ENCODE data around the gene HOXC6. TPM values are rescaled to one million over a fixed set of nuclear protein-coding genes. Genes with fewer than 3 reads are reported as not detected.

The HOXC6 gene
- total and polyA plus RNA-seq, 9 of the 15 experiments (the other 6 are each of a cell fraction or from before 2014, with no cell fraction given) = 0.06 to 4.0 (median 1.4) TPM

DNA sequence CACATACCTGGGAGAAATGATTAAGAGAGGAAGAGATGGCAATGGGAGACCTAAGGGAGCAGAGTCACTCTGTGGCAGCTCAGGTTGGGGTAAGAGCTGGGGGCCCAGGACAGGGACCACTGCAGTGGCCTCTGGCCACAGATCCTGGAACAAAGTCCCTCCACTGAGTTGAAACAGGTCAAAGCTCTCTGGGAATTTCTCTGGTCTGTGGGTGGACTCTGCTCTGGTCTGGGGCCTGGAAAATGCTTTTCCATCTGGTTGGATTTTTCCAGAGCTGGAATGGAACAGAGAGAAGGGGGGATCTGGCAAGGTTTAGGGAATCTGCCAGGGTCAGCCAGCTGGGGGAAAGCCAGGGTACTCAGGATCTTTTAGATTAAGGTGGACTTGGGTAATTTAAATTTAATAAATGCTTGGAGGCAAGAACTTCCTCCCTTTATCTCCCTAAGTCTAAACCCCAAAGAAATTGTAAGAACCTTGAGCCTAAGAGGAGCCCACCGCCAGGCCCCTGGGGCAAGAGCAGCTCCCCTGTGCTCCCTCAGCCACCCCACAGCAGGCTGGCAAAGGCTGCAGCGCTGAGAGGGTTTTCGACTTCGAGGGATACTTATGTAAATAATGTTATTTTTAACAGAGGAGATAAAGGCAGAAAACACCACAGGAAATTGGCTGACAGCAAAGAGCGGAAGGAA is 39.6 kb upstream of the HOXC6 start:
- no peak for FAIRE-seq
- no TSS peak for BruUV-seq (replicated peaks)
- Histone ChIP-seq H3K9me3 (replicated peaks; ENCODE audit: control insufficient read depth, insufficient read depth, low read depth, low read length) (no peaks in the 10 kb centered on the region), H3K36me3 (ENCODE audit: control insufficient read depth, insufficient read depth, low read length) (no peaks in the 10 kb centered on the region), H3K4me2 (ENCODE audit: insufficient read depth, low read length) (peak overlapping the region; percentile 59), H3K9ac (ENCODE audit: insufficient read depth in 1 of 2, low read depth in 2 of 2, low read length in 2 of 2) (peak overlapping the region in 1 of 2 experiments; percentile 45; a peak in 1 of 4 replicates), H3K27me3 (ENCODE audit: control insufficient read depth in 2 of 2, insufficient read depth in 2 of 2, low read length in 2 of 2) (peaks cover 0 to 10% of the 10 kb centered on the region in 2 experiments; a peak in 2 of 5 replicates), H3K79me2 (ENCODE audit: control insufficient read depth, insufficient read depth, low read length) (no peaks in the 10 kb centered on the region), H3K9me1 (ENCODE audit: control insufficient read depth, insufficient read depth, low read length) (no peaks in the 10 kb centered on the region), H3K27ac (ENCODE audit: extremely low read depth, low read depth, low read length) (no peak overlapping the region), H4K20me1 (replicated peaks; ENCODE audit: control insufficient read depth, insufficient read depth, low read length) (no peaks in the 10 kb centered on the region), H2AFZ (ENCODE audit: low read depth, low read length) (peak overlapping the region; percentile 71), H3K4me3 (no peak overlapping the region), H3K4me1 (replicated peaks in 1 of 2; ENCODE audit: control insufficient read depth in 2 of 2, insufficient read depth in 2 of 2, low read length in 2 of 2) (peaks cover 35 to 49% of the 10 kb centered on the region in 2 experiments)
- ChIA-PET CTCF (ENCODE audit: low intra/inter-chr PET ratio) (interaction anchor here (0.8 to 1.2 kb wide), 3 partner anchors 17 to 226 kb away, joined by 3 to 4 read pairs (median 3); no protein-coding TSS in a partner anchor), POLR2A (interaction anchor here (0.6 to 3.2 kb wide), 9 partner anchors 11 to 232 kb away, joined by 3 to 43 read pairs (median 3); partner anchors contain the start of genes HOXC9 and SMUG1)
- 22% methylated on average over 5 of the region's 5 CpGs for WGBS (ENCODE audit: insufficient coverage, low coverage, missing lambda C conversion rate)
- in situ Hi-C loops (cut with MboI) = loop anchor here (5.0 to 10.0 kb wide), 2 partner anchors 214 to 376 kb away; partner anchors contain the start of gene GPR84
- peak; percentile 4 for ATAC-seq
- intact Hi-C loops (cut with micrococcal nuclease) = loop anchor here (10.0 kb wide), 1 partner anchor 376 kb away; the partner anchor contains the start of gene GPR84
- TF ChIP-seq ELF1 (tag; IDR thresholded peaks at IDR 0.05) (0 out of 2 replicates have a peak, but pooled peaks have one; percentile 12), HDAC2 (IDR thresholded peaks at IDR 0.05) (no peak), ZNF232 (CRISPR knock-in tag; IDR thresholded peaks at IDR 0.05) (no peak), GABPA (tag; conservative IDR thresholded peaks at IDR 0.05; ENCODE audit: low read depth) (peak; percentile 73; the same call in 1 of the 2 replicates), FOXA3 (CRISPR knock-in tag; conservative IDR thresholded peaks at IDR 0.05 in 1 of 2, IDR thresholded peaks at IDR 0.05 in 1 of 2) (0 out of 4 replicates have a peak, but pooled peaks of 1 of the 2 experiments have one; percentile 17)
- TF ChIP-seq, protein P1, sequence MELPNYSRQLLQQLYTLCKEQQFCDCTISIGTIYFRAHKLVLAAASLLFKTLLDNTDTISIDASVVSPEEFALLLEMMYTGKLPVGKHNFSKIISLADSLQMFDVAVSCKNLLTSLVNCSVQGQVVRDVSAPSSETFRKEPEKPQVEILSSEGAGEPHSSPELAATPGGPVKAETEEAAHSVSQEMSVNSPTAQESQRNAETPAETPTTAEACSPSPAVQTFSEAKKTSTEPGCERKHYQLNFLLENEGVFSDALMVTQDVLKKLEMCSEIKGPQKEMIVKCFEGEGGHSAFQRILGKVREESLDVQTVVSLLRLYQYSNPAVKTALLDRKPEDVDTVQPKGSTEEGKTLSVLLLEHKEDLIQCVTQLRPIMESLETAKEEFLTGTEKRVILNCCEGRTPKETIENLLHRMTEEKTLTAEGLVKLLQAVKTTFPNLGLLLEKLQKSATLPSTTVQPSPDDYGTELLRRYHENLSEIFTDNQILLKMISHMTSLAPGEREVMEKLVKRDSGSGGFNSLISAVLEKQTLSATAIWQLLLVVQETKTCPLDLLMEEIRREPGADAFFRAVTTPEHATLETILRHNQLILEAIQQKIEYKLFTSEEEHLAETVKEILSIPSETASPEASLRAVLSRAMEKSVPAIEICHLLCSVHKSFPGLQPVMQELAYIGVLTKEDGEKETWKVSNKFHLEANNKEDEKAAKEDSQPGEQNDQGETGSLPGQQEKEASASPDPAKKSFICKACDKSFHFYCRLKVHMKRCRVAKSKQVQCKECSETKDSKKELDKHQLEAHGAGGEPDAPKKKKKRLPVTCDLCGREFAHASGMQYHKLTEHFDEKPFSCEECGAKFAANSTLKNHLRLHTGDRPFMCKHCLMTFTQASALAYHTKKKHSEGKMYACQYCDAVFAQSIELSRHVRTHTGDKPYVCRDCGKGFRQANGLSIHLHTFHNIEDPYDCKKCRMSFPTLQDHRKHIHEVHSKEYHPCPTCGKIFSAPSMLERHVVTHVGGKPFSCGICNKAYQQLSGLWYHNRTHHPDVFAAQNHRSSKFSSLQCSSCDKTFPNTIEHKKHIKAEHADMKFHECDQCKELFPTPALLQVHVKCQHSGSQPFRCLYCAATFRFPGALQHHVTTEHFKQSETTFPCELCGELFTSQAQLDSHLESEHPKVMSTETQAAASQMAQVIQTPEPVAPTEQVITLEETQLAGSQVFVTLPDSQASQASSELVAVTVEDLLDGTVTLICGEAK (IDR thresholded peaks at IDR 0.05) = 0 out of 2 replicates have a peak, but pooled peaks have one; percentile 67
- TF ChIP-seq, protein P1 (CRISPR knock-in tag; IDR thresholded peaks at IDR 0.05) = no peak
- no peak for DNase-seq (ENCODE audit: extremely low read depth in 1 of 4, low spot score in 3 of 4)
